ENCODE results near the gene GCSH. TPM values are rescaled to one million over a fixed set of nuclear protein-coding genes. Genes with fewer than 3 reads are reported as not detected.

GCSH gene
- total RNA-seq, 1 donor from 2014 or later: 19.2 TPM

DNA sequence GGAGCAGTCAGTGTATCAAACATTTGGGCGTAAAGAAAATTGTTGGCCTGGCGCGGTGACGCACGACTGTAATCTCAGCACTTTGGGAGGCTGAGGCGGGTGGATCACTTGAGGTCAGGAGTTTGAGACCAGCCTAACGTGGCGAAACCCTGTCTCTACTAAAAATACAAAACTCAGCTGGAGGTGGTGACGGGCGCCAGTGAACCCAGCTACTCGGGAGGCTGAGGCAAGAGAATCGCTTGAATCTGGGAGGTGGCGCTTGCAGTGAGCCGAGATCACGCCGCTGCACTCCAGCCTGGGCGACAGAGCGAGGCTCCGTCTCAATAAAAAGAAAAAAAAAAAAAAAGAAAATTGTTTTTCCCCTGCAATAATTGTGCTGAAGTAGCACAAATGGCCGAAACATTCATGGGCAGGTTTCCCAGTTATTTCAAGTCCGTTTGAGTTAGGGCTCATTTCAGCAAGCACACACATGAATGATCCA lies 1.4 kb downstream of the GCSH start:
- Mint-ChIP-seq H3K27ac (ENCODE audit: unreplicated experiment) (peak overlapping the region; percentile 62), H3K9me3 (ENCODE audit: unreplicated experiment) (no peaks in the 10 kb centered on the region), H3K27me3 (ENCODE audit: unreplicated experiment) (no peaks in the 10 kb centered on the region), H3K4me1 (ENCODE audit: unreplicated experiment) (peaks cover 14% of the 10 kb centered on the region), H3K4me3 (ENCODE audit: unreplicated experiment) (peak overlapping the region; percentile 77), H3K36me3 (ENCODE audit: unreplicated experiment) (peaks cover under 1% of the 10 kb centered on the region)
- no peak for DNase-seq (ENCODE audit: extremely low spot score, unreplicated experiment)
- TF ChIP-seq, protein P1, sequence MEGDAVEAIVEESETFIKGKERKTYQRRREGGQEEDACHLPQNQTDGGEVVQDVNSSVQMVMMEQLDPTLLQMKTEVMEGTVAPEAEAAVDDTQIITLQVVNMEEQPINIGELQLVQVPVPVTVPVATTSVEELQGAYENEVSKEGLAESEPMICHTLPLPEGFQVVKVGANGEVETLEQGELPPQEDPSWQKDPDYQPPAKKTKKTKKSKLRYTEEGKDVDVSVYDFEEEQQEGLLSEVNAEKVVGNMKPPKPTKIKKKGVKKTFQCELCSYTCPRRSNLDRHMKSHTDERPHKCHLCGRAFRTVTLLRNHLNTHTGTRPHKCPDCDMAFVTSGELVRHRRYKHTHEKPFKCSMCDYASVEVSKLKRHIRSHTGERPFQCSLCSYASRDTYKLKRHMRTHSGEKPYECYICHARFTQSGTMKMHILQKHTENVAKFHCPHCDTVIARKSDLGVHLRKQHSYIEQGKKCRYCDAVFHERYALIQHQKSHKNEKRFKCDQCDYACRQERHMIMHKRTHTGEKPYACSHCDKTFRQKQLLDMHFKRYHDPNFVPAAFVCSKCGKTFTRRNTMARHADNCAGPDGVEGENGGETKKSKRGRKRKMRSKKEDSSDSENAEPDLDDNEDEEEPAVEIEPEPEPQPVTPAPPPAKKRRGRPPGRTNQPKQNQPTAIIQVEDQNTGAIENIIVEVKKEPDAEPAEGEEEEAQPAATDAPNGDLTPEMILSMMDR (IDR thresholded peaks at IDR 0.05): no peak

DNA sequence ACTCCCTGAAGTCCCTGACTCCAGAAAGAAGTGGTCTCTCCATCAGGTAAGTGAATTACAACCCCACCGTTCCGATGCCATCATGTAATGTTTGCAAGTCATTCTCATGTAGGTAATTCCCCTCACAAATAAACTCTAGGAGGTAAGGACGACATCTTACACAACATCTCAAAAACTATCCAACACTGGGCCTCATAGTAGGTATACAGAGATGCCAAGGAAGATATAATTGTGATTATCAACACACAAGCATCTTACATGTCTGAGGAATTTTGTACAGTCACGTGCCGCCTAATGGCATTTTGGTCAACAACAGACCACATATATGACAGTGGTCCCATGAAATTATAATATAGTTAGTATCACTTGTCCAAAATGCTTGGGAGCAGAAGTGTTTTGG lies 7.4 kb downstream of the GCSH start:
- Mint-ChIP-seq H3K4me1 (ENCODE audit: unreplicated experiment) (no peaks in the 10 kb centered on the region), H3K9me3 (ENCODE audit: unreplicated experiment) (no peaks in the 10 kb centered on the region), H3K4me3 (ENCODE audit: unreplicated experiment) (no peak overlapping the region), H3K27me3 (ENCODE audit: unreplicated experiment) (no peaks in the 10 kb centered on the region), H3K36me3 (ENCODE audit: unreplicated experiment) (peaks cover 5% of the 10 kb centered on the region), H3K27ac (ENCODE audit: unreplicated experiment) (no peak overlapping the region)
- TF ChIP-seq, protein P1 (IDR thresholded peaks at IDR 0.05): no peak
- no peak for DNase-seq (ENCODE audit: extremely low spot score, unreplicated experiment)

DNA sequence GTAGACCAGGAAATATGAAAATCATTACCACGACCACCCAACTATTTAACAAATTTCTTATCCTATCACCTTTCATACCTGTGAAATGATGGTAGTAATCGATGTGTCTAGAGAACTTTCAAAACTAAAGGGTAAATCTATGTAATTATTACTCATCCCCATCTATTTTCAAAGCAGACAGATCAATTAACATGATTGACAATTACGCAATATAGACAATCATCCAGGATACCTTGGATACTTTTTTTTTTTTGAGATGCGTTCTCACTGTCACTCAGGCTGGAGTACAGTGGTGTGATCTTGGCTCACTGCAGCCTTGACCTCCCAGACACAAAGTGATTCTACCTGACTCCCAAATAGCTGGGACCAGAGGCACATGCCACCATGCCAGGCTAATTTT lies 15.2 kb downstream of the GCSH start:
- TF ChIP-seq, protein P1 (IDR thresholded peaks at IDR 0.05): no peak
- Mint-ChIP-seq H3K9me3 (ENCODE audit: unreplicated experiment) (no peaks in the 10 kb centered on the region), H3K4me1 (ENCODE audit: unreplicated experiment) (peaks cover 6% of the 10 kb centered on the region), H3K27ac (ENCODE audit: unreplicated experiment) (no peak overlapping the region), H3K27me3 (ENCODE audit: unreplicated experiment) (no peaks in the 10 kb centered on the region), H3K4me3 (ENCODE audit: unreplicated experiment) (no peak overlapping the region), H3K36me3 (ENCODE audit: unreplicated experiment) (peaks cover 2% of the 10 kb centered on the region)
- no peak for DNase-seq (ENCODE audit: extremely low spot score, unreplicated experiment)

DNA sequence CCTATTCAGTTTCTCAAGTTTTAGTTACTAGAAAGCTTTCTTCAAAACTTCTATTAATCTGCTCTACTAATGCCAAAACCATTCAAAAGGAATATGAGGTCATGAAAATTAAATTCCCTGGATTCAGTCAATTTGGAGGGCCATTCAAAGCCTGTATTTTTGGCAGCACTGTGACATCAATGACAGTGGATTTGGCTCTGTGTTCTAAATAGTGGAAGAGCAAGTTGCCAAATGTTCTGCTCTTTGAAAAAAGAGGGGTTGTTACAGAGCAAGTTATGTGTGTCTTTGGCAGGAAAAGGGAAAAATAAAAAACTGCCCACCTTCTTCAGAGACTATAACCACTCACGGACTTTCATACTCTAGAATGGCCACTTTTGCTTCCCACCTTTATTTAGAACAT lies 16.0 kb downstream of the GCSH start:
- peaks cover 2% of the 10 kb centered on the region for H3K36me3 Mint-ChIP-seq (ENCODE audit: unreplicated experiment)
- no peak for DNase-seq (ENCODE audit: extremely low spot score, unreplicated experiment)
- H3K4me1 Mint-ChIP-seq (ENCODE audit: unreplicated experiment): peaks cover 6% of the 10 kb centered on the region
- TF ChIP-seq, protein P1 (IDR thresholded peaks at IDR 0.05): no peak
- H3K27ac Mint-ChIP-seq (ENCODE audit: unreplicated experiment): no peak overlapping the region
- no peaks in the 10 kb centered on the region for H3K27me3 Mint-ChIP-seq (ENCODE audit: unreplicated experiment)
- no peak overlapping the region for H3K4me3 Mint-ChIP-seq (ENCODE audit: unreplicated experiment)
- no peaks in the 10 kb centered on the region for H3K9me3 Mint-ChIP-seq (ENCODE audit: unreplicated experiment)

DNA sequence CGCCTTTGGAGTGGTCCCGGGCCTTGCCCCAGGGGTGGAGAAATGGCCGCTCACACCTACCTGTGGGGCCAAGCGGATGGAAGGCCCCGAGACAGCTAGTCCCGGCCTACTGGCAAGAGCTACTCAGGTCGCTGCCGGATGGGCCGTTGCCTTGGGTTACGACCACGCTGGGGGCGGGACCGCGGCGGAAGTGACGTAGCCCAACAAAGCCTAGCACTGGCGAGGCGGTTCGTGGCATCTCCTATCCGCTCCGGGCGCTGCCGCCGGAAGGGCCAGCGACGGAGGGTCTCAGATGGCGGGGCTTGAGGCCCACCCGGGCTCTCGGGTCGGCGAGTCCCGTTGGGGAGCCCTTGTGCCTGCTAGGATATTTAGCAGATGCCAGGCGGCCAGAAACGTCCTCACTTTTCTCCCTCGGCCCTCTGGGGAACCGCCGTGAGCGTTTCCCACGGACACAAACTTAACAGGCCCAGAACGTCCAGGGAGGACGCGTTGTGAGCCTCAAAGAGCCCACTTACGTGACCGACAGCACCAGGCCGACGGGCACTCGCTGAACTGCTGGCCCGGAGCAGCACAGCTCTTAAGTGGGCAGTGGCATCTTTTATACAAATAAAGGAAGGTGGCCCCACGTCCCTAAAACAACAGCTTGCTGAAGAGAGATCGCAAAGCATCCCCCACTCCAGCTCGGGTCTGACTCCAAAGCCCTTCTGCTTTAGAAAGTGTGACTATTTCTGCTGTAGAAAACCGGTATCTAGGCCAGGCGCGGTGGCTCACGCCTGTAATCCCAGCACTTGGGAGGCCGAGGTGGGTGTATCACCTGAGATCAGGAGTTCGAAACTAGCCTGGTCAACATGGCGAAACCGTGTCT lies 18.9 kb downstream of the GCSH start, which contains the start of gene C16orf46:
C16orf46 (minus strand) TSS at position 163 of the 865 bp plus-strand sequence. CDS start 13,283 bp downstream, outside the sequence.
- Mint-ChIP-seq H3K4me1 (ENCODE audit: unreplicated experiment) (peaks cover 6% of the 10 kb centered on the region), H3K36me3 (ENCODE audit: unreplicated experiment) (no peaks in the 10 kb centered on the region), H3K27me3 (ENCODE audit: unreplicated experiment) (no peaks in the 10 kb centered on the region), H3K9me3 (ENCODE audit: unreplicated experiment) (no peaks in the 10 kb centered on the region), H3K27ac (ENCODE audit: unreplicated experiment) (no peak within 1 kb of the TSS), H3K4me3 (ENCODE audit: unreplicated experiment) (no peak within 1 kb of the TSS)
- DNase-seq (ENCODE audit: extremely low spot score, unreplicated experiment): peak; percentile 99
- TF ChIP-seq, protein P1 (IDR thresholded peaks at IDR 0.05): no peak

All from osteocyte (in vitro differentiated cells).